C4-2B (cell line): ENCODE results near the gene FKBP1B.

ENCODE experiments used
- ZFX ChIP-seq: fragments of 450-650 bp; IDR thresholded peaks from 2 replicates; pipeline ENCODE4 v1.6.1; 2017
- TF ChIP-seq, protein P1 (sequence below): fragments of 450-650 bp; conservative IDR thresholded peaks from 2 replicates; pipeline ENCODE4 v1.5.1; 2017; ENCODE audit warnings: mild to moderate bottlenecking

- TF ChIP-seq, protein P1, sequence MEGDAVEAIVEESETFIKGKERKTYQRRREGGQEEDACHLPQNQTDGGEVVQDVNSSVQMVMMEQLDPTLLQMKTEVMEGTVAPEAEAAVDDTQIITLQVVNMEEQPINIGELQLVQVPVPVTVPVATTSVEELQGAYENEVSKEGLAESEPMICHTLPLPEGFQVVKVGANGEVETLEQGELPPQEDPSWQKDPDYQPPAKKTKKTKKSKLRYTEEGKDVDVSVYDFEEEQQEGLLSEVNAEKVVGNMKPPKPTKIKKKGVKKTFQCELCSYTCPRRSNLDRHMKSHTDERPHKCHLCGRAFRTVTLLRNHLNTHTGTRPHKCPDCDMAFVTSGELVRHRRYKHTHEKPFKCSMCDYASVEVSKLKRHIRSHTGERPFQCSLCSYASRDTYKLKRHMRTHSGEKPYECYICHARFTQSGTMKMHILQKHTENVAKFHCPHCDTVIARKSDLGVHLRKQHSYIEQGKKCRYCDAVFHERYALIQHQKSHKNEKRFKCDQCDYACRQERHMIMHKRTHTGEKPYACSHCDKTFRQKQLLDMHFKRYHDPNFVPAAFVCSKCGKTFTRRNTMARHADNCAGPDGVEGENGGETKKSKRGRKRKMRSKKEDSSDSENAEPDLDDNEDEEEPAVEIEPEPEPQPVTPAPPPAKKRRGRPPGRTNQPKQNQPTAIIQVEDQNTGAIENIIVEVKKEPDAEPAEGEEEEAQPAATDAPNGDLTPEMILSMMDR = no peak
- no peak for TF ChIP-seq ZFX
Observed at GRCh38 chr2:24009367-24009679, 40.2 kb upstream of the FKBP1B start.
